ENCODE measurements around the gene GFI1.

Gene GFI1

DNA sequence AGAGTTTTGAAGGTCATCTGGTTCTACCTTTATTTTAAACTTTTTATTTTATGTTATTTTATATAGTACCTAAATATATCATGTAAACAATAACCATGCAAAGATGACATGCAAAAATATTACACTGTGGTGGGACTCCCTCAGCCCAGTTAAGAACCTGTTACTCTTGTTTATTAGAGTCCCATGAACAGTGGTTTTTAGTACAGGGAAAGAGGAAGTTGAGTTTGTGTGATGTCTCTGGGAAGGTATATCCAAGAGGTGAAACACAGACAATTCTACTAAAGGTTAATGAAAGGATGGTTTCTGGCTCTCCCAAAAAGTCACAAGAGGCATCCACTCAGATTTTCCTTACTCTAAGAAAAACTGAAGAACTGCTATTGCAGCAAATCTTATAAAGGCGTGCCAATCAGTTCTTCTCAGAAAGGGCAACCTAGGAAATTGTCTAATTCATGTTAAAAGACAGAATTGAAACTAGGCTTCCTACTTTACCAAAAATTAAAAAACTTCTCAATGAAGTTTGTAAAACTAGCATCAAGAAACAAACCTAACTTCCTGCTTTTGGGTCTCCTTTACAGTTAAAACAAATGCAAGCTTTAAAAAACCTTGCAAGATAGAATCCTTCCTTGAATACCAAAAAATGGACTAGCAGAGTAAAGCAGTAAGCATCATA is 19.9 kb downstream of the GFI1 start:
- H3K27ac ChIP-seq = no peak overlapping the region
- TF ChIP-seq, protein P1, sequence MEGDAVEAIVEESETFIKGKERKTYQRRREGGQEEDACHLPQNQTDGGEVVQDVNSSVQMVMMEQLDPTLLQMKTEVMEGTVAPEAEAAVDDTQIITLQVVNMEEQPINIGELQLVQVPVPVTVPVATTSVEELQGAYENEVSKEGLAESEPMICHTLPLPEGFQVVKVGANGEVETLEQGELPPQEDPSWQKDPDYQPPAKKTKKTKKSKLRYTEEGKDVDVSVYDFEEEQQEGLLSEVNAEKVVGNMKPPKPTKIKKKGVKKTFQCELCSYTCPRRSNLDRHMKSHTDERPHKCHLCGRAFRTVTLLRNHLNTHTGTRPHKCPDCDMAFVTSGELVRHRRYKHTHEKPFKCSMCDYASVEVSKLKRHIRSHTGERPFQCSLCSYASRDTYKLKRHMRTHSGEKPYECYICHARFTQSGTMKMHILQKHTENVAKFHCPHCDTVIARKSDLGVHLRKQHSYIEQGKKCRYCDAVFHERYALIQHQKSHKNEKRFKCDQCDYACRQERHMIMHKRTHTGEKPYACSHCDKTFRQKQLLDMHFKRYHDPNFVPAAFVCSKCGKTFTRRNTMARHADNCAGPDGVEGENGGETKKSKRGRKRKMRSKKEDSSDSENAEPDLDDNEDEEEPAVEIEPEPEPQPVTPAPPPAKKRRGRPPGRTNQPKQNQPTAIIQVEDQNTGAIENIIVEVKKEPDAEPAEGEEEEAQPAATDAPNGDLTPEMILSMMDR (conservative IDR thresholded peaks at IDR 0.05) = no peak

- TF ChIP-seq, protein P1 (conservative IDR thresholded peaks at IDR 0.05) = no peak
- no peak overlapping the region for H3K27ac ChIP-seq
Observed at GRCh38 chr1:92465256-92465647, 21.5 kb downstream of the GFI1 start.

- no peak overlapping the region for H3K27ac ChIP-seq
- TF ChIP-seq, protein P1 (conservative IDR thresholded peaks at IDR 0.05) = no peak
Observed at GRCh38 chr1:92464588-92465255, 22.0 kb downstream of the GFI1 start.

- H3K27ac ChIP-seq = no peak overlapping the region
- TF ChIP-seq, protein P1 (conservative IDR thresholded peaks at IDR 0.05) = no peak
Observed at GRCh38 chr1:92461364-92462097, 25.2 kb downstream of the GFI1 start.

DNA sequence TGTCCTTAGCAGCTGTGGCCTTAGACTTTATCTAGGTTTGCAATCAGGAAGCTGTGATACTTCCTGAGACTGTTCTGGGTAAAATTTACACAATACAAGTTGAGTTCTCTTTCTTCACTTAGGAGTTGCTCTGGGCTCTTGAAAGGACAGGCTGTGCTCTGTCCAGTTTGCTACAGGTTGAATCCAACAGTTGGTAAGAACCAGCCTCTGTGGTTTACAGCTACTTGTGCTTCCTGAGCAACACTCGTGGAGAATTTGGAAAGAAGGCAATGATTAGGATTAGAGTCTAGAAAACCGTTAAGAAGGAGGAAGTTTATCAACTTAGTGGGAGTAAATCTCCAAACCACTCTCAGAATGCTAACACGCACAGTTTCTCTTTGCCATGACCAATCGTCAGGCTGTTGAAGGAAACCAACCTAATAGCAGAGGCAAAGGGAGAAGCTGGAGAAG is 26.8 kb downstream of the GFI1 start:
- TF ChIP-seq, protein P1 (conservative IDR thresholded peaks at IDR 0.05) = no peak
- H3K27ac ChIP-seq = no peak overlapping the region

DNA sequence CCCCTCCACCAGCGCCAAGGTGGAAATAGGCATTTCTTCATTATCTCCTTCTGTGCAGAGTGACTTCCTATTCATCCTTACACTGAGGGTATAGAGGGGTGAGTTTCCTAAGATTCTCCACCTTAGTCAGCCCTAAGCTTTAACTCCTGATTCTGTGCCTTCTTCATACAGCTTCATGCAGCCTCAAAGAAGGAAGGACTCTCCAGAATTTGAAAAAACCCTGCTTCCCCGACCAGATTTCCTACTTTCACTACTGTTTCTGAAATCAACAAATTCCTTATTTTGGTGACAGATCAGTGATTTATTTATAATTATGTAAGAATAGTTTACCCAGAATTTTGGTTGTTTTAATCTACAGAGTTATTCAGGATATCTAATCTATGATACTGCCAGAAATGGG is 28.6 kb downstream of the GFI1 start:
- TF ChIP-seq, protein P1 (conservative IDR thresholded peaks at IDR 0.05) = no peak
- H3K27ac ChIP-seq = no peak overlapping the region

DNA sequence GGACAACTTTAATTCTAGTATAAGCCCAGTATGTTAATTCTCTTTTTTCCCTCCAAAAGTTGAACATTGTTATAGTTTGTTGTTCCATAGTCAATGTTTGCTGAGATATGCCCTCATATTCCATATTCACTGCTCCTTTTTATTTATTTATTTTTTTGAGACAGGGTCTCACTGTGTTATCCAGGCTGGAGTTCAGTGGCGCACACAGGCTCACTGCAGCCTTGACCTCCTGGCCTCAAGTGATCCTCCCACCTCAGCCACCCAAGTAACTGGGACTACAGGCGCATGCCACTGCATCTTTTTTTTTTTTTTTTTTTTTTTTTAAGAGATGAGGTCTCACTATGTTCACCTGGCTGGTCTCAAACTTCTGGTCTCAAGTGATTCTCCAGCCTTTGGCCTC is 38.7 kb downstream of the GFI1 start:
- no peak overlapping the region for H3K27ac ChIP-seq
- TF ChIP-seq, protein P1 (conservative IDR thresholded peaks at IDR 0.05) = no peak
